Measurements from ENCODE around the gene ASTN2. TPM values are rescaled to one million over a fixed set of nuclear protein-coding genes. Genes with fewer than 3 reads are reported as not detected.
A peak's percentile ranks its signal among the peaks of the same experiment; 100 is the strongest.

ASTN2 gene
- total and polyA plus RNA-seq, 2 experiments from 2014 or later = 5.6 to 7.7 TPM

DNA sequence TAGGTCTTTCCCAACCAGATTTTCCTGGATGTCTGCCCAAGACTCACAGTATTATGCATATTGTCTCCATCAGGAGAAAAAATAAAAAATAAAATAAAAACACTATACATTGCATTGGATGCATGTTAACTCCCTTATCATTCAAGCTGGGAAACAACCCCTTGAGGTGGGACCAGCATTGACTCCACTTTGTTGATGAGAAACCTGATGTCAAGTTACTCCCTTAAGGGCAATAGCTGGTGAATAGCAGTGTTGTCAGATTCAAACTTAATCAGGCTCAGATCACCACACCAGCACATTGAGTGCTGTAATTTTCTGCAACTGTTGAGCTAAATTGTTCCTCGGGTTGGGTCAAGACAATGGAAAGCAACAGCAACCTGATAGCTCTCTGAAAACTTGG, 991.7 kb downstream of the ASTN2 start:
- no peaks in the 10 kb centered on the region for H3K4me1 ChIP-seq (ENCODE audit: low read depth)
- no peaks in the 10 kb centered on the region for H3K36me3 ChIP-seq
- H3K9me3 ChIP-seq (ENCODE audit: low read depth) = no peaks in the 10 kb centered on the region
- H3K27me3 ChIP-seq = no peaks in the 10 kb centered on the region
- TF ChIP-seq, protein P1, sequence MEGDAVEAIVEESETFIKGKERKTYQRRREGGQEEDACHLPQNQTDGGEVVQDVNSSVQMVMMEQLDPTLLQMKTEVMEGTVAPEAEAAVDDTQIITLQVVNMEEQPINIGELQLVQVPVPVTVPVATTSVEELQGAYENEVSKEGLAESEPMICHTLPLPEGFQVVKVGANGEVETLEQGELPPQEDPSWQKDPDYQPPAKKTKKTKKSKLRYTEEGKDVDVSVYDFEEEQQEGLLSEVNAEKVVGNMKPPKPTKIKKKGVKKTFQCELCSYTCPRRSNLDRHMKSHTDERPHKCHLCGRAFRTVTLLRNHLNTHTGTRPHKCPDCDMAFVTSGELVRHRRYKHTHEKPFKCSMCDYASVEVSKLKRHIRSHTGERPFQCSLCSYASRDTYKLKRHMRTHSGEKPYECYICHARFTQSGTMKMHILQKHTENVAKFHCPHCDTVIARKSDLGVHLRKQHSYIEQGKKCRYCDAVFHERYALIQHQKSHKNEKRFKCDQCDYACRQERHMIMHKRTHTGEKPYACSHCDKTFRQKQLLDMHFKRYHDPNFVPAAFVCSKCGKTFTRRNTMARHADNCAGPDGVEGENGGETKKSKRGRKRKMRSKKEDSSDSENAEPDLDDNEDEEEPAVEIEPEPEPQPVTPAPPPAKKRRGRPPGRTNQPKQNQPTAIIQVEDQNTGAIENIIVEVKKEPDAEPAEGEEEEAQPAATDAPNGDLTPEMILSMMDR (IDR thresholded peaks at IDR 0.05; ENCODE audit: low read depth, low read length) = no peak
- DNase-seq (ENCODE audit: low read depth in 1 of 2, low spot score in 1 of 2) = no peak
- H3K4me3 ChIP-seq = no peak overlapping the region
- H3K27ac ChIP-seq = no peak overlapping the region

DNA sequence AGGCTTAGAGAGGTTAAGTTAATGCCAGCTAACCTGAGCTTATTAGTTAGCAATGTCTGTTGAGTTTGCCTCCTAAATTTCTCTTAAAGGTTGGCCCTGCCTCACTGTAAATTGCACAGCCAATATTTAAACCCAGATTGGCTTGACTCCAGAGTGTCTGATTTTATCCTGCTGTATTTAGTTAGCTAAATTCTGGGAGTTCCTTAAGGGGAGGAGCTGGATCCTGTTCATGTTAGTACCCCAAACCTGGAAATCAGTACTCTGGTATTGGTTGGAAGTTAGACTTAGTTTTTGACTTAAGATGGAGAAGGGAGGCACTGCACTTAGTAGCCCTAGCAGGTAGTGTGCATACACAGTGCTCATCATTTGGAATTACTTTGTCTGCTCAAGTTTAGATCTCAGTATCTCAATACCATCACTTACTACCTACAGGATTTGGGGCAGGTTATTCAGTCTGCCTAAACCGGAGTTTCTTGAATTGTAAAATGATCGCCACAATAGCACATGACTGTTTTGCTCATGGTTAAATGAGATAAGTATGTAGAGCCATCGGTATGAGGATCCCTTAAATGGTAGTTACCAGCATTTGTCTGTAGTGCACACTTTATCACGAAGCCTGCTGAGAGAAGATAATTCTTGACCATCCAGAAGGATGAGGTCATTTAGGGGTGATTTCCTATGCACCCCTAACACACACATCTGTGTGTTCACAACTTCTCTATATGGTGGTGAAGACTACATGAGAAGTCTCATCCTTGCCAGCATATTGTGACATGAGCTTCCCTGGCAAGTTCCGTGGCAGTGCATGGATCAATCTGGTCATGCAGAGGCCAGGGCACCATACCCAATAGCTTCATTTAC, 992.5 kb downstream of the ASTN2 start:
- Histone ChIP-seq H3K27ac (no peak overlapping the region), H3K4me3 (no peak overlapping the region), H3K36me3 (no peaks in the 10 kb centered on the region), H3K27me3 (no peaks in the 10 kb centered on the region), H3K4me1 (ENCODE audit: low read depth) (no peaks in the 10 kb centered on the region), H3K9me3 (ENCODE audit: low read depth) (no peaks in the 10 kb centered on the region)
- no peak for DNase-seq (ENCODE audit: low read depth in 1 of 2, low spot score in 1 of 2)
- TF ChIP-seq, protein P1 (IDR thresholded peaks at IDR 0.05; ENCODE audit: low read depth, low read length) = no peak

DNA sequence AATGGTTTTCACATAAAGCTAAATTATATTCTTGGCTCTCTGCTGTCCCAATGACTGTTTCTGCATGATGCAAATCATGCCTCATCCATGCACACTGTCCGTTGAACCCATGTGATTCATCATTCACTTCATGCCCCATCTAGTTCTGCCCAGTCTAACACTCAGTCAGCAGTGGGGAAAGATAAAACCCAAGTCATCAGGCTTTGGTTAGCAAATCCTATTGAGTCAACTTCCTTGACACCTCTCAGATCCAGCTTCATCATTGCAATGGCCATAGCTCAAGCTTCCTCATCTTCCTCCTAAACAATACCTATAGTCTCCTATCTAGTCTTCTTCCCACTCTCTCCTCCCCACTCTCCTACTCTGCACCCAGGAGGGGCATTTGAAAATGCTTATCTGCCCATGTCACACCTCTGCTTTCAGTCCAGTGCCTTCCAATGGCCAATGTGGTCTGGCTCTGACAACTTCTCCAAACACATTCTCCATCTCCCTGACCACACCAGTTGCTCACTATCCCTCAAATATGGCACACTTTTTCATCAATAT, 993.8 kb downstream of the ASTN2 start:
- Histone ChIP-seq H3K4me3 (no peak overlapping the region), H3K9me3 (ENCODE audit: low read depth) (no peaks in the 10 kb centered on the region), H3K4me1 (ENCODE audit: low read depth) (no peaks in the 10 kb centered on the region), H3K27ac (no peak overlapping the region), H3K36me3 (no peaks in the 10 kb centered on the region), H3K27me3 (no peaks in the 10 kb centered on the region)
- TF ChIP-seq, protein P1 (IDR thresholded peaks at IDR 0.05; ENCODE audit: low read depth, low read length) = no peak
- peak in 1 of 2 donors; percentile 41 for DNase-seq (ENCODE audit: low read depth in 1 of 2, low spot score in 1 of 2)

DNA sequence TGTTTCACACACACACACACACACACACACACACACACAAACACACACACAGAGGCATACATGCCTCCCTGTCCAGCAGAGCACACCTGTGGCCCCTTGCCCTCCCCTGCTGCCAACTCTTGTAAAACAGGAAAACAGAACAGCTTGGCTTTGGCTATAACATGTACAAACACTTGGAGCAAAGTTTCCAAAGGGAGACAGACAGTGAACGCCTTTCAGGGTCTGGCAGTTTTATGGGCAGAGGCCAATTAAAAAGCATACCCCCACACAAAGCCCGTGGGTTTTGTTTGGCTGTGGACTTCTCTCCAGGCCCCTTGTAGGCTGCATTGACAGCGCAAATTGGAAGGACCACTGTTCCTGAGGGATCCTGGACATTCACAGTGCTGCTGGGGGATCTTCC, 995.7 kb downstream of the ASTN2 start:
- TF ChIP-seq, protein P1 (IDR thresholded peaks at IDR 0.05; ENCODE audit: low read depth, low read length) = no peak
- H3K4me1 ChIP-seq (ENCODE audit: low read depth) = no peaks in the 10 kb centered on the region

DNA sequence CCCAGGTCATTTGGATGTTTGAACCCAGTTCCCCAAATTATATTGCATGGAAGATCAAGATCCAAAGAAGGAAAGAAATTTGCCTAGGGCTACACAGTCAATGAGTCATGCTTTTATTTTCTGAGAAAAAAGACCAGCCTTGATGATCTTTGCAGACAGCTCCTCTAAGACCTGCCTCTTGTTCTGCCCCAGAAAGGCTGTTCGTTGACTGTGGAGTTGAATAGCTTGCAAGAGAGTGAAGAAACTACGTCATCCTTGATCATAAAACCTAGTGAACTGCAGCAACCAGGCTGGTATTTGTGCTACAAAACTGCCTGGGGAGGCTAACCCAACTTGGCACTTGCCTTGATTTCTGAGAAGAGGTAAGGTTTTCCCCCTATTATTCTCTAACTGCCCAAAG, 997.4 kb downstream of the ASTN2 start:
- TF ChIP-seq, protein P1 (IDR thresholded peaks at IDR 0.05; ENCODE audit: low read depth, low read length) = no peak
- no peaks in the 10 kb centered on the region for H3K4me1 ChIP-seq (ENCODE audit: low read depth)
- no peaks in the 10 kb centered on the region for H3K36me3 ChIP-seq
- H3K9me3 ChIP-seq (ENCODE audit: low read depth) = no peaks in the 10 kb centered on the region
- no peaks in the 10 kb centered on the region for H3K27me3 ChIP-seq
- H3K27ac ChIP-seq = no peak overlapping the region
- H3K4me3 ChIP-seq = no peak overlapping the region
- no peak for DNase-seq (ENCODE audit: low read depth in 1 of 2, low spot score in 1 of 2)

More for the DNA sequence above, 995.7 kb downstream of the ASTN2 start:
- Histone ChIP-seq H3K27me3 (no peaks in the 10 kb centered on the region), H3K4me3 (no peak overlapping the region), H3K27ac (no peak overlapping the region), H3K9me3 (ENCODE audit: low read depth) (no peaks in the 10 kb centered on the region), H3K36me3 (no peaks in the 10 kb centered on the region)
- DNase-seq (ENCODE audit: low read depth in 1 of 2, low spot score in 1 of 2) = no peak
